SK-N-MC (cell line): Measurements from ENCODE around the gene TNPO1.
"Not testable (repeated sequence)": the region's sequence is repeated elsewhere in the genome, so short reads cannot be mapped to it uniquely, and the experiment has no call there.

Experiments
- DNase-seq: peaks from one replicate; pipeline ENCODE4 v3.0.0-alpha.2; 2011; ENCODE audit warnings: low read depth, low spot score
- H3K27ac ChIP-seq: fragments of 200-600 bp; sonication (generic); 2 replicates; pipeline ENCODE4 v1.5.1; 2016; ENCODE audit warnings: mixed run types
- H3K36me3 ChIP-seq: fragments of 200-600 bp; sonication (generic); 2 replicates; pipeline ENCODE4 v1.6.1; 2017; ENCODE audit warnings: antibody characterized with exemption, low read length, mixed read lengths; ENCODE audit not compliant: insufficient read depth
- H3K4me3 ChIP-seq: fragments of 200-600 bp; sonication (generic); 2 replicates; pipeline ENCODE4 v1.5.1; 2016
- H3K9ac ChIP-seq: fragments of 200-600 bp; sonication (generic); 2 replicates; pipeline ENCODE4 v1.8.0; 2017; ENCODE audit warnings: mixed run types, mixed read lengths; ENCODE audit not compliant: insufficient read length
- H3K9me3 ChIP-seq: fragments of 200-600 bp; sonication (generic); 2 replicates; pipeline ENCODE4 v1.6.1; 2017; ENCODE audit warnings: low read depth, mild to moderate bottlenecking, antibody characterized with exemption, low read length, moderate library complexity, mixed read lengths
- EZH2 ChIP-seq: fragments of 200-600 bp; sonication (generic); IDR thresholded peaks from one replicate; pipeline ENCODE4 v1.6.1; 2017; ENCODE audit warnings: antibody characterized with exemption
- FOXP2 ChIP-seq: optimal IDR thresholded peaks from 2 replicates; pipeline ENCODE3; 2011; ENCODE audit warnings: mild to moderate bottlenecking, moderate library complexity; ENCODE audit not compliant: insufficient read depth; ENCODE audit errors: extremely low read length, control extremely low read depth
- POLR2AphosphoS5 ChIP-seq: IDR thresholded peaks from 2 replicates; pipeline ENCODE4 v1.6.1; 2012; ENCODE audit warnings: mild to moderate bottlenecking, low read depth, low read length, borderline replicate concordance

TNPO1 gene

DNA sequence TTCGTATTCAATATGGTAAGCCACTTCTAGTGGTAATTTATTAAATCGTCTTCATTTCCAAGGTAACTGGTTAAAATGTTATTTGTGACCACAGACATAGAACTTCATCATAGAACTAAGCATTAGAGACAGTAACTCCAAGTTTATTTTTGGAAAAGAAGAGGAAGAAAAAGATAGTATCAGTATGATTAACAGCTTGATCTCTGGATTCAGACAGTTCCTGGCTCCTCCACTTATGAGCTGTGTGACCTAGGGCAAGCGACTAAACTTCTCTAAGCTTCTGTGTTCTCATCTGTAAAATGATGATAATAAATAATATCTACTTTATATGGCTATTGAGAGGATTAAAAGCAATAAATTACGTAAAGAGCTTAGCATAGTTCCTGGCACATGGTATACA is 29.8 kb upstream of the TNPO1 start:
- Histone ChIP-seq H3K4me3 (no peak overlapping the region), H3K9ac (no peak overlapping the region), H3K27ac (no peak overlapping the region), H3K9me3 (no peaks in the 10 kb centered on the region), H3K36me3 (no peaks in the 10 kb centered on the region)
- TF ChIP-seq FOXP2 = no peak
- TF ChIP-seq POLR2AphosphoS5 = no peak
- no peak for TF ChIP-seq EZH2
- no peak for DNase-seq

DNA sequence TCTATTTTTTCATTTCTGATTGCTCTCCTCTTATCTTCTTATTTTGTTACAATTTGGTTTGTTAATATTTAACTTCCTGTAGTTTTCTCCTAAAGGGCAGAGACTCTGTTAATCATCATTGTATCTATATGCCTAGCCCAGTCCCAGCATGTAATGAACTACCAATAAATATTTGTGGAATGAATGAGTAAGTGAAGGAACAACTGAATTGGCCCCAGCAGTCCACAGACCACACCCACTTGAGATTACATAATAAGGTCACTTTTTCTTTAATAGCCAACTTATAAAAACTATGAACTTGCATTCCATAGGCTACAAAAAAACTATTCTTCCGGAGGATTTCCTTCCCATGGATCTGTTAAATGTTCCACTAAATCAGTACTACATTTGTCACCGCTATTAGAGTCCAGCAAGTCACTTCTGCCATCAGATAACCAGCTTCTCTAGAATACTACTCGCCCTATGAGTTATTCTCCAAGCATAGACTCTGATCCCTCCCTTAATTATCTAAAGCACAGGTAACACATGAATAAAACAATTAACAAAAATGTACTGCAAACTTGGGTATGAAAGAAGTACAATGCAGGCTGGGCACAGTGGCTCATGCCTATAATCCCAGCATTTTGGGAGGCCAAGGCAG is 27.5 kb upstream of the TNPO1 start:
- Histone ChIP-seq H3K9ac (no peak overlapping the region), H3K36me3 (no peaks in the 10 kb centered on the region), H3K27ac (no peak overlapping the region), H3K4me3 (no peak overlapping the region), H3K9me3 (no peaks in the 10 kb centered on the region)
- DNase-seq = no peak
- TF ChIP-seq FOXP2 (no peak), EZH2 (no peak), POLR2AphosphoS5 (no peak)

DNA sequence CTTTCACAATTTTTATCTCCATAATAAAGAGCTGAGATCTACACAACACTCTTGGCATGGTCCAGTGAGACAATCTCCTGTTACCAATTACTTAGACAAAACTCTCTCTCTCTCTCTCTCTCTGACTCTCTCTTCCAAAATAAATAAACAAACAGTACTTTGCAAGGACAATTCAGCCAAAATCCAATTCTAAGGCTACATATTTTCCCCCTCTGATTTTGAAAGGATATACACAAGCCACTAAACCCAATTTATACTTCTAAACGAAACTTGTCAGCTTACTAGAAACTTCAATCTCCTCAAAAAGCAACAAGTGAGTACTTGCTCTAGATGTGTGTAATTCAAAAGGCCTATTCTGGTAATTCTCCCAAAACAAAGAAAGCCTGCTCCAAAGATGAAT is 26.3 kb upstream of the TNPO1 start:
- H3K27ac ChIP-seq = no peak overlapping the region
- H3K9me3 ChIP-seq = no peaks in the 10 kb centered on the region
- no peak for TF ChIP-seq FOXP2
- H3K36me3 ChIP-seq = no peaks in the 10 kb centered on the region
- DNase-seq = no peak
- H3K4me3 ChIP-seq = no peak overlapping the region
- H3K9ac ChIP-seq = no peak overlapping the region

DNA sequence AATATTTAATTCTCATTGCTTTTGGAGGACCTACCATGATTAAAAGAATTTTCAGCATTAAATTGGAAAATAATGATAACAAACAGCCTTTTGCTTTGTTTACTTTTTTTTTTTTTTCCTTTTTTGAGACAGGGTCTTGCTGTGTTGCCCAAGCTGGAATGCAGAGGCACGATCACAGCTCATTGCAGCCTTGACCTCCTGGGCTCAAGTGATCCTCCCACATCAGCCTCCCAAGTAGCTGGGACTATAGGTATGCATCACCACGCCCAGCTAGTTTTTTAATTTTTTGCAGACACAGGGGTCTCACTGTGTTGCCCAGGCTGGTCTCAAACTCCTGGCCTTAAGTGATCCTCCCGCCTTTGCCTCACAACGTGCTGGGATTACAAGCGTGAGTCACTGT is 23.8 kb upstream of the TNPO1 start:
- not testable (repeated sequence) for H3K36me3 ChIP-seq, H3K4me3 ChIP-seq, DNase-seq, H3K27ac ChIP-seq, H3K9ac ChIP-seq, H3K9me3 ChIP-seq

DNA sequence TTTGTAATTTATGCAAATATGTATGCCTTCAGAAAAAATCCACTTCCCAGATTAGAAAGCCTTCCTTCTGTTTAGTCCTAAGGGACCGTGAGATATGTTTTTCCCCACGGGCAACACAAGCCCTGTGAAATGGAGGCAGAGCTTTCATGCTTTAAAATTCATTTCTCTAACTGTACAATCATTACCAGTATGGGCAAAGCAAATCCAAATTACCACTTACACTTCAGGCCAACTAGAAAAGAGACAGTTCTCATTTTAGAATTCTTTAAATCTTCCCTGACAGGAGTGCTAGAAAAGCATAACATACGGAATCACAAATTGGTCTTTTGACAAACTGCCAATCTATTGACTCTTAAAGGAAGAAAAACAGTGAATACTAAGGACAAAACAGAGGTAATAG is 20.5 kb upstream of the TNPO1 start:
- no peaks in the 10 kb centered on the region for H3K9me3 ChIP-seq
- H3K4me3 ChIP-seq = peak overlapping the region; percentile 25
- H3K27ac ChIP-seq = no peak overlapping the region
- no peak for TF ChIP-seq POLR2AphosphoS5
- no peak for TF ChIP-seq FOXP2
- TF ChIP-seq EZH2 = no peak
- H3K36me3 ChIP-seq = no peaks in the 10 kb centered on the region
- no peak for DNase-seq
- no peak overlapping the region for H3K9ac ChIP-seq

DNA sequence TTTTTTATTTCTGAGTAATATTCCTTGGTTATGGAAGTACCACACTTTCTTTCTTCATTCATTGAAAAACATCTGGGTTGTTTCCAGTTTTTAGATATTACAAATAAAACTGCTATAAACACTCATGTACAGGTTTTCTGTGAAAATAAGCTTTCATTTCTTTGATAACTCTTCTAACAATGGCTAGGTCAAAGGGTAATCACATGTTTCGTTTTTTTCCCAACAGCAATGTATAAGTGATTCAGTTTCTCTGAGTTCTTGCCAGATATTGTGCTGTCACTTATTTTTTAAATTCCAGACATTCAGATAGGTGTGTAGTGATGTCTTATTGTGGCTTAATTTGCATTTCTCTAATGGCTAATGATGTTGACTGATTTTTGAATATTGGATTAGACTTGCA is 16.7 kb upstream of the TNPO1 start:
- Histone ChIP-seq H3K36me3 (no peaks in the 10 kb centered on the region), H3K9ac (no peak overlapping the region), H3K27ac (no peak overlapping the region), H3K4me3 (no peak overlapping the region), H3K9me3 (no peaks in the 10 kb centered on the region)
- TF ChIP-seq POLR2AphosphoS5 (no peak), FOXP2 (no peak), EZH2 (no peak)
- no peak for DNase-seq

DNA sequence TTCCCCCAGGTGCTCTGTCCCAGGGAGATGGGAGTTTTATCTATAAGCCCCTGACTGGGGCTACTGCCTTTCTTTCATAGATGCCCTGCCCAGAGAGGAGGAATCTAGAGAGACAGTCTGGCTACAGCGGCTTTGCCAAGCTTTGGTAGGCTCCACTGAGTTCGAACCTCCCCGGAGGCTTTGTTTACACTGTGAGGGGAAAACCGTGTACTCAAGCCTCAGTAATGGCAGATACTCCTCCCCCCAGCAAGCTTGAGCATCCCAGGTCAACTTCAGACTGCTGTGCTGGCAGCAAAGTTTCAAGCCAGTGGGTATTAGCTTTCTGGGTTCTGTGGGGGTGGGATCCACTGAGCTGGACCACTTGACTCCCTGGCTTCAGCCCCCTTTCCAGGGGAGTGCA is 7.8 kb upstream of the TNPO1 start:
- H3K27ac ChIP-seq, H3K36me3 ChIP-seq, H3K9ac ChIP-seq, DNase-seq, H3K4me3 ChIP-seq, H3K9me3 ChIP-seq: not testable (repeated sequence)

DNA sequence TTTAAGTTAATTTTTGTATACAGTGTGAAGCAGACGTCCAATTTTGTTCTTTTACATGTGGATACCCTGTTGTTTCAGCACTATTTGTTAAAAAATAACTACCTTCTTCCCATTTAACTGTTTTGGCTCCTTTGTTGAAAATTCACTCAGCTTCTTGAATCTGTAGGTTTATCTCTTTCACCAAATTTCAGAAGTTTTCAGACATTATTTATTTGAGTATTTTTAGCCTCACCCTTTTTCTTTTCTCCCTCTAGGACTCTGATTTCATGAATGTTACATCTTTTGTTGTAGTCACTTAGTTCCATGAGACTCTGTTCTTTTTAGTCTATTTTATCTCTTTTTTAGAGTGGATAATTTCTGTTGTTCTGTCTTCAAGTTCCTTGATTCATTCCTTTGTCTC is 4.6 kb upstream of the TNPO1 start:
- H3K27ac ChIP-seq = no peak overlapping the region
- no peaks in the 10 kb centered on the region for H3K36me3 ChIP-seq
- no peak overlapping the region for H3K9ac ChIP-seq
- no peak for DNase-seq
- no peaks in the 10 kb centered on the region for H3K9me3 ChIP-seq
- TF ChIP-seq POLR2AphosphoS5 = no peak
- TF ChIP-seq EZH2 = no peak
- TF ChIP-seq FOXP2 = no peak
- no peak overlapping the region for H3K4me3 ChIP-seq

DNA sequence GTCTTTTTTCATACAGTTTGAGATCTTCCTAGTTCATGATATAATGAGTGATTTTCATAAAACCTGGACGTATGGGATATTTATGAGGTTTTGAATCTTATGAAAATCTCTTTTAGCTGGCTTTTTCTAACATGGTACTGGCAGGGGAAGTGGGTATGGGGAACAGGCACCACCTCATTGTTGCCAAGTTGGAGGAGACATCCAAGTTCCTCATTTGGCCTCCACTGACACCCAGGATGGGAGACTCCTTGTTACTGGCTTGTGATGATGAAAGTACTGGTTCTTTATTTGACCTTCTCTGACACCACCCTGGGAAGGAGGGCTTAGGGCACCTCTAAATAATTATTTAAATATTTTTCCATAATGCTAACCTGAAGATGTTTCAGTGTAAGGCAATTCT is 4.0 kb upstream of the TNPO1 start:
- Histone ChIP-seq H3K9me3 (no peaks in the 10 kb centered on the region), H3K9ac (no peak overlapping the region), H3K36me3 (no peaks in the 10 kb centered on the region), H3K27ac (no peak overlapping the region), H3K4me3 (no peak overlapping the region)
- DNase-seq = no peak
- TF ChIP-seq EZH2 (no peak), POLR2AphosphoS5 (no peak), FOXP2 (no peak)
